Tibial artery (tissue), 4 donors: ENCODE results near the gene RAB3A.
A peak's percentile ranks its signal among the peaks of the same experiment; 100 is the strongest.

Experiments
- DNase-seq, 2 donors: peaks; one replicate each; pipeline ENCODE4 v3.0.0-alpha.2; 2019
- H3K27ac ChIP-seq, 2 donors: fragments of 200-600 bp; sonication (generic) in 1 of 2; 1 replicate in 1 of 2; 2 replicates in 1 of 2; pipeline ENCODE4 v1.5.1; 2018 to 2019; ENCODE audit warnings: mild to moderate bottlenecking in 1 of 2
- H3K27me3 ChIP-seq, 2 donors: fragments of 200-600 bp; sonication (generic) in 1 of 2; one replicate each; pipeline versions ENCODE4 v1.5.1 to v1.6.0; 2016 to 2019
- H3K36me3 ChIP-seq, 3 donors: fragments of 200-600 bp; sonication (generic) in 2 of 3; one replicate each; pipeline ENCODE4 v1.5.1; 2016 to 2019; ENCODE audit warnings: mild to moderate bottlenecking in 2 of 3
- H3K4me1 ChIP-seq, 4 donors: fragments of 200-600 bp; sonication (generic) in 2 of 4; 1 replicate in 3 of 4; 2 replicates in 1 of 4; pipeline ENCODE4 v1.5.1; 2016 to 2019
- H3K4me3 ChIP-seq, 2 donors: fragments of 200-600 bp; sonication (generic) in 1 of 2; 1 replicate in 1 of 2; 2 replicates in 1 of 2; pipeline ENCODE4 v1.5.1; 2018 to 2019; ENCODE audit warnings: mild to moderate bottlenecking in 2 of 2
- H3K9me3 ChIP-seq, 3 donors: fragments of 200-600 bp; sonication (generic) in 1 of 3; one replicate each; pipeline ENCODE4 v1.5.1; 2016 to 2019
- intact Hi-C: fragments of 100-400 bp; cut with DNase I; formaldehyde crosslinking; loops from one replicate; pipeline ENCODE4 v1.15.0; 2023; ENCODE audit warnings: low total_unique reads
- TF ChIP-seq, protein P1 (sequence below), 2 experiments: fragments of 200-600 bp in 1 of 2; fragments of 450-650 bp in 1 of 2; IDR thresholded peaks; one replicate each; pipeline ENCODE4 v1.5.1; 2017 to 2019; ENCODE audit warnings: antibody characterized with exemption in 2 of 2, mild to moderate bottlenecking in 1 of 2, moderate library complexity in 1 of 2

RAB3A gene

DNA sequence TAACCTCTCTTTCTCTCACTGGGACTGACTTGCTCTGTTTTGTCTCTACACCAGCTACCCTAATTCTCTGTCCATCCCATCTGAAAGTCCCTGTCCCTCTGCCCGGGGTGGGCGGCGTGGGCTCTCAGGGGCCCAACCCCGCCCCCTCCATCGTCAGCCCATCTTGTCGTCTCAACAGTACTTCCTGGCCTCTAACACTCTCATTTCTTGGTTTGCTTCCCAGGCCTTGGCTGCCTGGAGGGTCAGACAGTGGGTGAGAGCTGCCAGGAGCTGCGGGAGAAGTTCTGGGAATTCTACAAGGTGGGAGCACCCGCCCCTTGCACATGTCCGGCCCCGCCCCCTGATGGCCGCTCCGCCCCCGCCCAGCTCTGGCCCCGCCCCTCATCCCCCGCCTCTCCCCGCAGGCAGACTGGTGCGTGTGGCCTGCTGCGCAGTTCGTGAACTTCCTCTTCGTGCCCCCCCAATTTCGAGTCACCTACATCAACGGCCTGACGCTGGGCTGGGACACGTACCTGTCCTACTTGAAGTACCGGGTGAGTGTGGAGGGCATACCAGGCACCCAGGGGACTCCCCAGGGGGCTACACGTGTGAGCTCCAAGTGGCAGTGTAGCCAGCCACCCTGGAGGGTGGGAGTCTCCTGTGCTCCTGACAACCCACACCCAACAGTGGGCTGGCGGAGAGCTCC, 9.1 kb downstream of the RAB3A start:
- DNase-seq, result no peak
- peaks cover 0 to 42% (median 33%) of the 10 kb centered on the region in 3 donors for H3K36me3 ChIP-seq
- intact Hi-C loops, result loop anchor here (5.0 kb wide), 1 partner anchor 1827 kb away; no protein-coding TSS in a partner anchor
- H3K4me1 ChIP-seq, result peaks cover 0 to 22% (median 16%) of the 10 kb centered on the region in 4 donors
- H3K27me3 ChIP-seq, result no peaks in the 10 kb centered on the region
- peak overlapping the region in 1 of 2 donors; percentile 6 for H3K27ac ChIP-seq
- H3K4me3 ChIP-seq, result peak overlapping the region in 1 of 2 donors; percentile 86
- no peaks in the 10 kb centered on the region for H3K9me3 ChIP-seq
- TF ChIP-seq, protein P1, sequence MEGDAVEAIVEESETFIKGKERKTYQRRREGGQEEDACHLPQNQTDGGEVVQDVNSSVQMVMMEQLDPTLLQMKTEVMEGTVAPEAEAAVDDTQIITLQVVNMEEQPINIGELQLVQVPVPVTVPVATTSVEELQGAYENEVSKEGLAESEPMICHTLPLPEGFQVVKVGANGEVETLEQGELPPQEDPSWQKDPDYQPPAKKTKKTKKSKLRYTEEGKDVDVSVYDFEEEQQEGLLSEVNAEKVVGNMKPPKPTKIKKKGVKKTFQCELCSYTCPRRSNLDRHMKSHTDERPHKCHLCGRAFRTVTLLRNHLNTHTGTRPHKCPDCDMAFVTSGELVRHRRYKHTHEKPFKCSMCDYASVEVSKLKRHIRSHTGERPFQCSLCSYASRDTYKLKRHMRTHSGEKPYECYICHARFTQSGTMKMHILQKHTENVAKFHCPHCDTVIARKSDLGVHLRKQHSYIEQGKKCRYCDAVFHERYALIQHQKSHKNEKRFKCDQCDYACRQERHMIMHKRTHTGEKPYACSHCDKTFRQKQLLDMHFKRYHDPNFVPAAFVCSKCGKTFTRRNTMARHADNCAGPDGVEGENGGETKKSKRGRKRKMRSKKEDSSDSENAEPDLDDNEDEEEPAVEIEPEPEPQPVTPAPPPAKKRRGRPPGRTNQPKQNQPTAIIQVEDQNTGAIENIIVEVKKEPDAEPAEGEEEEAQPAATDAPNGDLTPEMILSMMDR (IDR thresholded peaks at IDR 0.05), result no peak

DNA sequence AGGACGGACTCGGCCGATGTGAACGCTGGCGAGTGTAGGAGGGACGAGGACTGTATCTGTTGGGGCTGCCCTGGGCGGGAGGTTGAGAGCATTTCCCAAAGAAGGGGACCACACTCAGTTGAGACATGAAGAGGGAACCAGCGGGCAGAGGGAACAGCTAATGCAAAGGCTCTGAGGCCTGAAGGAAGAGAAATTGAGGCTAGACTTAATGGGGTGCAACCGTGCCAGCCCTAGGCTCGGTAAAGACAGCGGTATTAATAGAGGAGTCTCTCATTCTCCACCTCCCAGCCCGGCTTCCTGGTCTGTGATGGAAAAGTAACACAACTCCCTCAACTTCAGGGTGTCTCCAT, 9.7 kb downstream of the RAB3A start:
- intact Hi-C loops, result no loop called here
- DNase-seq, result no peak

DNA sequence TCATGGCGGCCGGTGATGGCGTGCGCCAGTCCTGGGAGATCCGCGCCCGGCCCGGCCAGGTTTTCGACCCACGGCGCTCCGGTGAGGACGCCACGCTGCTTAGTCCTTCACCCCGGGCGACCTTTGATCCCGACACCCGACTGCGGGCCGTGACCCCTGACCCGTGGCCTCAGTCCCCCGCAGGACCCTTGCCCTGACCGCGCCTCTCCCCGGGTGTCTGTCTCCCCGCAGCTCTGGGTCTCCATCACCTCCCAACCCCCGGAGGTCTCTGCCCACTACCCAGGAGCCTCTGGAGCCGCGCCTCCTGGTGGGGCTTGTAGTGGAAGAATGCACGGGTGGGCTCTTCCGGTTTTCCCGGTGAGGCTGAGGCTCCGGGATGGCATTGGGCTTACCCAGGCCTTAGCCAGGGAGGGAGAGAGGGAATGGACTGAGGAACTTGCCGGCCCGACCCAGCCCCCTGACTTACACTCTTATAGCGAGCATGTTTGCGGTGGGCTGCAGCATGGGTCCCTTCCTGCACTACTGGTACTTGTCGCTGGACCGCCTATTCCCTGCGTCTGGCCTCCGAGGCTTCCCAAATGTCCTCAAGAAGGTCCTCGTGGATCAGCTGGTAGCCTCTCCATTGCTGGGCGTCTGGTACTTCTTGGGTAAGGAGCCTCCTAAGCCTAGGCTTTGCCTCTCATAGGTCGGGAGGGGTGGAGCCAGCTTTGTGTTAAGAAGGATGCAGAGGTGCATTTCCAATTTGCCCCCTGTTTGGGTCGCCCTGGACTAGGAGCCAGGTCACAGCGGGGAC, 10.3 kb downstream of the RAB3A start:
- no peaks in the 10 kb centered on the region for H3K9me3 ChIP-seq
- no peaks in the 10 kb centered on the region for H3K27me3 ChIP-seq
- peak in 1 of 2 donors; percentile 76 for DNase-seq
- TF ChIP-seq, protein P1 (IDR thresholded peaks at IDR 0.05), result no peak
- peaks cover 0 to 22% (median 16%) of the 10 kb centered on the region in 4 donors for H3K4me1 ChIP-seq
- peak overlapping the region; percentile 86 to 88 for H3K4me3 ChIP-seq
- peaks cover 0 to 31% (median 28%) of the 10 kb centered on the region in 3 donors for H3K36me3 ChIP-seq
- intact Hi-C loops, result no loop called here
- H3K27ac ChIP-seq, result peak overlapping the region; percentile 70 to 86

More for the DNA sequence above, 9.7 kb downstream of the RAB3A start:
- Histone ChIP-seq H3K27me3 (no peaks in the 10 kb centered on the region), H3K36me3 (peaks cover 0 to 37% (median 33%) of the 10 kb centered on the region in 3 donors), H3K9me3 (no peaks in the 10 kb centered on the region), H3K4me1 (peaks cover 0 to 22% (median 16%) of the 10 kb centered on the region in 4 donors), H3K4me3 (peak overlapping the region; percentile 86 to 88), H3K27ac (peak overlapping the region in 1 of 2 donors; percentile 86)
- TF ChIP-seq, protein P1 (IDR thresholded peaks at IDR 0.05), result no peak

DNA sequence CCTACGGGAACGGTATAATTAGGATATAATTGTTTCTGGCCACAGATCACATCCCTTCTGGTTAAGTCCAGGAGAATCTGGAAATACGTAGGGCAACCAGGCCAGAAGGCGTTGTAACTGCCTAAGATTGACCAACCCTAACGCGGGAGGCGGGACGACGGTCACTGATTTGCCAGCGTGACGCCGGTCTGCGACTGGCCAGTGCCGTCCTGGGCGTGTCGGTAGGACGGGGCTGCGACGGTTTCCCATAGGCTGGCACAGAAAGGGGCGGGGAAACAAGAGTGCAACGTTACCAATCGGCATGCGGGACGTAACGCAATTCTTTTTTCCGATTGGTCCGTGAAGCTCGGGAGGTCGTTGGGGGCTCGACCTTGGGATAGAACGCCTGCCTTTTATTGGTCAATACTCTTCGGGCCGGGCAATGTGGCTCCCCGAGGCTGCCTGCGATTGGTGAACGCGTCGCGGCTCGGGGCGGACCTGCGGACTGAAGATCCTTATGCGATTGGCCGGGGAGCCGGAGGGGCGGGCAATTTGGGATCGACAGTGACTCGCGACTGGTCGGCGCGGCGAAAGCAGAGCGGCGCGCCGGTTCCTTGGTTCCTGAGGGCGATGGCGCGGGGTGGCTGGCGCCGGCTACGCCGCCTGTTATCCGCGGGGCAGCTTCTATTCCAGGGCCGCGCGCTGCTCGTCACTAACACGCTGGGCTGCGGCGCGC, 11.0 kb downstream of the RAB3A start, which contains the start of gene MPV17L2:
Gene MPV17L2 (plus strand): TSS at position 546 of the 715 bp plus-strand sequence. CDS start 64 bp downstream, at position 610.
- H3K4me1 ChIP-seq, result peaks cover 0 to 22% (median 16%) of the 10 kb centered on the region in 4 donors
- H3K9me3 ChIP-seq, result no peaks in the 10 kb centered on the region
- H3K36me3 ChIP-seq, result peaks cover 0 to 24% (median 21%) of the 10 kb centered on the region in 3 donors
- peak; percentile 100 for DNase-seq
- TF ChIP-seq, protein P1 (IDR thresholded peaks at IDR 0.05), result peak in 1 of 2 experiments; percentile 45
- intact Hi-C loops, result no loop called here
- H3K4me3 ChIP-seq, result peak within 1 kb of the TSS; percentile 86 to 88
- peak within 1 kb of the TSS; percentile 92 to 95 for H3K27ac ChIP-seq
- no peaks in the 10 kb centered on the region for H3K27me3 ChIP-seq

DNA sequence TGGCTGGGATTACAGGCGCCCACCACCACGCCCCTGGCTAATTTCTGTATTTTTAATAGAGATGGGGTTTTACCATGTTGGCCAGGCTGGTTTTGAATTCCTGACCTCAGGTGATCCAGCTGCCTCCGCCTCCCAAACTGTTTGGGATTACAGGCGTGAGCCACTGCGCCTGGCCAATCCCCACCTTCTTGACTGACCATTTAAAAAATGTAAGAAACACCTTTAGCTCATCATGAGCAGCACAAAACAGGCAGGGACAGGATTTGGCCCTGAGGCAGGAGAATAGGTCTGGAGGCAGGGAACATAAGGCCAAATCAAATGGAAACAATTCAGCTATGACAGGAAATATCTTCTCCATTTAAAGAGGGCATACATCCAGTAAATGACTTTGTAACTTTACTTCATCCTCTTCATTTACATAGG, 12.2 kb downstream of the RAB3A start:
- Histone ChIP-seq H3K27ac (peak overlapping the region; percentile 92 to 95), H3K27me3 (peaks cover 0 to 3% of the 10 kb centered on the region in 2 donors), H3K4me3 (peak overlapping the region; percentile 57 to 67), H3K9me3 (no peaks in the 10 kb centered on the region), H3K36me3 (peaks cover 0 to 13% (median 12%) of the 10 kb centered on the region in 3 donors), H3K4me1 (peaks cover 0 to 22% (median 16%) of the 10 kb centered on the region in 4 donors)
- DNase-seq, result no peak
- TF ChIP-seq, protein P1 (IDR thresholded peaks at IDR 0.05), result no peak
- intact Hi-C loops, result no loop called here
